OCI-LY1 (cell line): ENCODE data around the gene BEX5.

Source experiments
- H2AFZ ChIP-seq: fragments of 200-600 bp; sonication (generic), shearing (Covaris generic); 2 replicates; pipeline ENCODE4 v1.6.0; 2014; ENCODE audit warnings: antibody characterized with exemption, mild to moderate bottlenecking, low read length
- H3F3A ChIP-seq: fragments of 200-600 bp; sonication (generic), shearing (Covaris generic); 2 replicates; pipeline ENCODE4 v1.6.0; 2014; ENCODE audit warnings: mild to moderate bottlenecking, antibody characterized with exemption, low read length, moderate library complexity; ENCODE audit not compliant: insufficient read depth
- H3K27ac ChIP-seq: fragments of 200-600 bp; sonication (generic); 2 replicates; pipeline ENCODE4 v1.5.1; 2014; ENCODE audit warnings: low read length, mixed run types, mild to moderate bottlenecking, low read depth; ENCODE audit not compliant: poor library complexity, severe bottlenecking
- H3K27me3 ChIP-seq: fragments of 200-600 bp; sonication (generic); 2 replicates; pipeline ENCODE4 v1.6.0; 2014; ENCODE audit warnings: antibody characterized with exemption, mild to moderate bottlenecking, low read length, moderate library complexity; ENCODE audit not compliant: insufficient read depth
- H3K36me3 ChIP-seq: fragments of 200-600 bp; sonication (generic); 2 replicates; pipeline ENCODE4 v1.6.1; 2014; ENCODE audit warnings: mild to moderate bottlenecking, antibody characterized with exemption, low read length, moderate library complexity, mixed read lengths; ENCODE audit not compliant: insufficient read depth
- H3K4me1 ChIP-seq: fragments of 200-600 bp; sonication (generic); 2 replicates; pipeline ENCODE4 v1.5.1; 2014; ENCODE audit warnings: mild to moderate bottlenecking, low read length, moderate library complexity; ENCODE audit not compliant: insufficient read depth, severe bottlenecking
- H3K4me2 ChIP-seq: fragments of 200-600 bp; sonication (generic), shearing (Covaris generic); 2 replicates; pipeline ENCODE4 v1.6.1; 2014; ENCODE audit warnings: low read length
- H3K4me3 ChIP-seq: fragments of 200-600 bp; sonication (generic); 2 replicates; pipeline ENCODE4 v1.5.1; 2014; ENCODE audit warnings: low read length, low read depth, mild to moderate bottlenecking, mixed read lengths; ENCODE audit not compliant: poor library complexity, severe bottlenecking
- H3K79me2 ChIP-seq: fragments of 200-600 bp; shearing (Covaris generic); 2 replicates; pipeline ENCODE4 v1.6.1; 2016; ENCODE audit warnings: mixed run types, low read length, mixed read lengths; ENCODE audit not compliant: insufficient read depth
- H3K9ac ChIP-seq: fragments of 200-600 bp; sonication (generic), shearing (Covaris generic); 2 replicates; pipeline ENCODE4 v1.6.1; 2014; ENCODE audit warnings: mild to moderate bottlenecking, low read length, mixed read lengths
- H3K9me2 ChIP-seq: fragments of 200-600 bp; sonication (generic), shearing (Covaris generic); 2 replicates; pipeline ENCODE4 v1.6.1; 2014; ENCODE audit warnings: low read depth, mild to moderate bottlenecking, low read length, mixed read lengths
- H3K9me3 ChIP-seq: fragments of 200-600 bp; shearing (Covaris generic); 2 replicates; pipeline ENCODE4 v1.6.1; 2014; ENCODE audit warnings: low read length, mixed read lengths
- H4K20me1 ChIP-seq: fragments of 200-600 bp; sonication (generic), shearing (Covaris generic); 2 replicates; pipeline ENCODE4 v1.6.0; 2016; ENCODE audit warnings: mild to moderate bottlenecking, low read length; ENCODE audit not compliant: insufficient read depth
- CTCF ChIP-seq: fragments of 200-600 bp; sonication (generic), shearing (Covaris generic); IDR thresholded peaks from 2 replicates; pipeline ENCODE4 v1.5.1; 2017; ENCODE audit warnings: mild to moderate bottlenecking, antibody characterized with exemption, low read length, moderate library complexity, mixed read lengths
- EZH2 ChIP-seq: fragments of 200-600 bp; sonication (generic), shearing (Covaris generic); IDR thresholded peaks from 2 replicates; pipeline ENCODE4 v1.8.0; 2017; ENCODE audit warnings: borderline replicate concordance, mixed run types, mild to moderate bottlenecking, antibody characterized with exemption, low read length, moderate library complexity, mixed read lengths

Gene BEX5

DNA sequence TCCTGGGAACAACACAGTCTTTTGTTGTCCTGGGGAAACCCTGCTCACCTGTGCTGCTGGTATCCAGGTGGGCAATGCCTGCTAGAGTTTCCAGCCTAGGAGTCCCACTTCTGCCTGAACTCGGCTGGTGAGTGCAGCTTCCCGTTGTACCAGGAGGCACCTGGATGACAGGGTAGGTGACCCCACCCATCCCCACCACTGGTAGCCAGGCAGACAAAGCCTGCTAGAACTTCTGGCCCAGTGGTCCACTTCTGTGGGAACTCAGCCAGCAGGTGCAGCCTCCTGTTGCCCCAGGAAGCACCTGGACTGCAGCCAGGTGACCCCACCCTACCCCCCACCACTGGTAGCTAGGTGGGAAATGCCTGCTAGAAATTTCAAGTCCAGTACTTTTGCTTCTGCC, 40.0 kb downstream of the BEX5 start:
- Histone ChIP-seq H3K79me2 (no peaks in the 10 kb centered on the region), H3K27ac (no peak overlapping the region), H4K20me1 (no peaks in the 10 kb centered on the region), H3K36me3 (no peaks in the 10 kb centered on the region), H3K9me3 (no peaks in the 10 kb centered on the region), H3K4me1 (no peaks in the 10 kb centered on the region), H3K9ac (no peak overlapping the region), H3K4me2 (no peak overlapping the region), H3K4me3 (no peak overlapping the region), H3F3A (no peaks in the 10 kb centered on the region), H3K9me2 (no peaks in the 10 kb centered on the region), H3K27me3 (no peaks in the 10 kb centered on the region), H2AFZ (no peak overlapping the region)
- no peak for TF ChIP-seq EZH2
- TF ChIP-seq CTCF: no peak

DNA sequence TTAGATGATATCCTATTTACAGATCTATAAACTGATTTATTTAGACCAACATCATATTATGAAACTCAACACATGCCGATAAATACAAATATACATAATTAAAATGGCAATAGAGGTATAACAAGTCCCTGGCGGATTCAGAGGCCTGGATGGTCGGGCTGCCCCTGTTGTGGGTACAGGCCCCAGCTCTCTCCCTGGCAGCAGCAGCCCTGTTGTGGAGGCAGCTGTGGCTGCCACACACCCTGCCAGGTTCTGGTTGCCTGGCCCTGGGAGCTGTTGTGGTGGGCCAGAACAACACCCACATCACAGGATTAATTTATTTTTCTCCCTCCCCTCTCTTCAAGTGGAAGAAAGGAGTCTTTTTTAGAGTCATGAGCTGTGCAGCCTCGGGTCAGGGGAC, 42.4 kb downstream of the BEX5 start:
- no peak overlapping the region for H2AFZ ChIP-seq
- no peak overlapping the region for H3K9ac ChIP-seq
- H3K9me2 ChIP-seq: no peaks in the 10 kb centered on the region
- no peaks in the 10 kb centered on the region for H3K36me3 ChIP-seq
- TF ChIP-seq EZH2 (no peak), CTCF (no peak)
- no peak overlapping the region for H3K4me2 ChIP-seq
- H3K9me3 ChIP-seq: no peaks in the 10 kb centered on the region
- H4K20me1 ChIP-seq: no peaks in the 10 kb centered on the region
- no peak overlapping the region for H3K27ac ChIP-seq
- no peak overlapping the region for H3K4me3 ChIP-seq
- H3K79me2 ChIP-seq: no peaks in the 10 kb centered on the region
- no peaks in the 10 kb centered on the region for H3K4me1 ChIP-seq
- H3F3A ChIP-seq: no peaks in the 10 kb centered on the region
- H3K27me3 ChIP-seq: no peaks in the 10 kb centered on the region
